H1 (cell line): ENCODE data around the gene CAMTA1. TPM values are rescaled to one million over a fixed set of nuclear protein-coding genes. Genes with fewer than 3 reads are reported as not detected.
A peak's percentile ranks its signal among the peaks of the same experiment; 100 is the strongest.

Experiments
- CTCF ChIA-PET: fragments of 300-600 bp; sonication (Branson Sonifier 250); formaldehyde crosslinking; loops from one replicate; lab custom pipeline; 2021; ENCODE audit not compliant: partially characterized antibody; lab: Charles Lee
- POLR2A ChIA-PET: fragments of 300-600 bp; sonication (Branson Sonifier 250); formaldehyde crosslinking; loops from one replicate; lab custom pipeline; 2021; ENCODE audit warnings: inconsistent platforms; ENCODE audit not compliant: partially characterized antibody; lab: Charles Lee
- DNase-seq, 2 experiments: peaks; one replicate each; pipeline versions ENCODE4 v3.0.0 to v3.0.0-alpha.2; 2010 to 2022; ENCODE audit warnings: low spot score in 2 of 2, low read depth in 1 of 2, mixed read lengths in 1 of 2
- FAIRE-seq: peaks from 2 replicates; lab custom pipeline; 2011; peaks lifted over from hg19 to GRCh38; lab: Jason Lieb, UNC
- H2AFZ ChIP-seq: 2 replicates; pipeline ENCODE4 v1.8.1; 2012; ENCODE audit warnings: low read length, inconsistent platforms
- H2AK5ac ChIP-seq: 2 replicates; pipeline ENCODE4 v1.6.1; 2013; ENCODE audit warnings: low read depth, low read length
- H2BK120ac ChIP-seq: replicated peaks from 2 replicates; pipeline ENCODE3; 2013; ENCODE audit warnings: low read depth, low read length, inconsistent platforms
- H2BK12ac ChIP-seq: 2 replicates; pipeline ENCODE4 v1.6.1; 2013; ENCODE audit warnings: low read depth, low read length
- H2BK15ac ChIP-seq: 2 replicates; pipeline ENCODE4 v1.6.1; 2013; ENCODE audit warnings: low read length
- H2BK20ac ChIP-seq: 2 replicates; pipeline ENCODE4 v1.6.1; 2013; ENCODE audit warnings: low read length
- H2BK5ac ChIP-seq: 2 replicates; pipeline ENCODE4 v1.6.1; 2013; ENCODE audit warnings: low read depth, low read length
- H3K14ac ChIP-seq: 2 replicates; pipeline ENCODE4 v1.6.1; 2013; ENCODE audit warnings: inconsistent platforms; ENCODE audit not compliant: insufficient read length
- H3K18ac ChIP-seq: 2 replicates; pipeline ENCODE4 v1.6.1; 2013; ENCODE audit warnings: low read length; ENCODE audit errors: extremely low read depth
- H3K23ac ChIP-seq: 2 replicates; pipeline ENCODE4 v1.6.1; 2013; ENCODE audit warnings: inconsistent platforms; ENCODE audit not compliant: insufficient read length
- H3K23me2 ChIP-seq: 2 replicates; pipeline ENCODE4 v1.6.1; 2013; ENCODE audit warnings: low read depth, low read length
- H3K27ac ChIP-seq: 2 replicates; pipeline ENCODE4 v1.6.1; 2011; ENCODE audit warnings: low read depth, low read length, inconsistent platforms
- H3K27me3 ChIP-seq, 4 experiments: replicated peaks in 1 of 4; 1 replicate in 1 of 4; 2 replicates in 3 of 4; pipeline versions ENCODE4 v1.6.1 to v1.8.1; 2011 to 2013; ENCODE audit warnings: low read length in 3 of 4, mild to moderate bottlenecking in 3 of 4, inconsistent platforms in 2 of 4, mixed read lengths in 2 of 4, moderate library complexity in 1 of 4; ENCODE audit not compliant: control insufficient read depth in 3 of 4, insufficient read depth in 3 of 4; ENCODE audit errors: extremely low read depth in 1 of 4
- H3K36me3 ChIP-seq, 4 experiments: 2 replicates each; pipeline versions ENCODE4 v1.6.1 to v1.8.1; 2011 to 2013; ENCODE audit warnings: mild to moderate bottlenecking in 4 of 4, low read length in 3 of 4, moderate library complexity in 2 of 4, control low read depth in 1 of 4, inconsistent platforms in 1 of 4; ENCODE audit not compliant: insufficient read depth in 4 of 4, control insufficient read depth in 2 of 4
- H3K4ac ChIP-seq: replicated peaks from 2 replicates; pipeline ENCODE3; 2013; ENCODE audit warnings: low read length, low read depth, mixed read lengths, inconsistent platforms; ENCODE audit not compliant: insufficient read length
- H3K4me1 ChIP-seq, 4 experiments: replicated peaks in 1 of 4; 1 replicate in 1 of 4; 2 replicates in 3 of 4; pipeline versions ENCODE4 v1.6.1 to v1.8.1; 2011 to 2013; ENCODE audit warnings: low read length in 3 of 4, inconsistent platforms in 2 of 4, mixed read lengths in 1 of 4; ENCODE audit not compliant: insufficient read depth in 4 of 4, control insufficient read depth in 3 of 4
- H3K4me2 ChIP-seq, 2 experiments: 2 replicates each; pipeline versions ENCODE4 v1.6.1 to v1.8.1; 2011 to 2013; ENCODE audit warnings: low read depth in 2 of 2, low read length in 2 of 2, control low read depth in 1 of 2, inconsistent platforms in 1 of 2, mild to moderate bottlenecking in 1 of 2; ENCODE audit not compliant: insufficient read depth in 1 of 2
- H3K4me3 ChIP-seq, 4 experiments: fragments of 200-600, 300-600 bp in 1 of 4; sonication (generic), shearing (Covaris generic), sonication (Bioruptor Twin) in 1 of 4; 2 replicates each; pipeline versions ENCODE4 v1.5.1 to v1.8.1; 2011 to 2016; ENCODE audit warnings: low read length in 4 of 4, low read depth in 3 of 4, control low read depth in 2 of 4, inconsistent platforms in 2 of 4, mild to moderate bottlenecking in 2 of 4, mixed read lengths in 1 of 4, moderate library complexity in 1 of 4; ENCODE audit not compliant: insufficient read depth in 2 of 4; ENCODE audit errors: extremely low read depth in 1 of 4
- H3K56ac ChIP-seq: replicated peaks from 2 replicates; pipeline ENCODE3; 2013; ENCODE audit warnings: low read depth, mild to moderate bottlenecking, mixed read lengths, low read length, inconsistent platforms; ENCODE audit not compliant: insufficient read length
- H3K79me1 ChIP-seq: 2 replicates; pipeline ENCODE4 v1.6.1; 2013; ENCODE audit warnings: low read depth, low read length, control low read depth
- H3K79me2 ChIP-seq, 2 experiments: 2 replicates each; pipeline versions ENCODE4 v1.6.1 to v1.8.1; 2012 to 2013; ENCODE audit warnings: low read length in 2 of 2, mild to moderate bottlenecking in 2 of 2, inconsistent platforms in 1 of 2; ENCODE audit not compliant: insufficient read depth in 2 of 2, control insufficient read depth in 1 of 2
- H3K9ac ChIP-seq, 4 experiments: replicated peaks in 1 of 4; 1 replicate in 1 of 4; 2 replicates in 3 of 4; pipeline versions ENCODE4 v1.6.1 to v1.8.1; 2011 to 2013; ENCODE audit warnings: low read depth in 3 of 4, low read length in 3 of 4, control low read depth in 2 of 4, mild to moderate bottlenecking in 2 of 4, moderate library complexity in 2 of 4, inconsistent platforms in 1 of 4; ENCODE audit errors: extremely low read depth in 1 of 4
- H3K9me3 ChIP-seq, 2 experiments: 2 replicates each; pipeline versions ENCODE4 v1.6.1 to v1.8.1; 2012 to 2013; ENCODE audit warnings: mild to moderate bottlenecking in 2 of 2, moderate library complexity in 2 of 2, control low read depth in 1 of 2, inconsistent platforms in 1 of 2, low read depth in 1 of 2, low read length in 1 of 2, mixed read lengths in 1 of 2; ENCODE audit not compliant: insufficient read depth in 2 of 2
- H4K20me1 ChIP-seq, 2 experiments: replicated peaks in 1 of 2; 2 replicates each; pipeline versions ENCODE3 to v1.8.1; 2011 to 2013; ENCODE audit warnings: inconsistent platforms in 2 of 2, low read length in 2 of 2, mild to moderate bottlenecking in 1 of 2; ENCODE audit not compliant: insufficient read depth in 2 of 2, control insufficient read depth in 1 of 2
- H4K5ac ChIP-seq: 2 replicates; pipeline ENCODE4 v1.6.1; 2013; ENCODE audit warnings: low read length, low read depth, mixed read lengths, inconsistent platforms; ENCODE audit not compliant: insufficient read length
- H4K8ac ChIP-seq: 2 replicates; pipeline ENCODE4 v1.8.0; 2013; ENCODE audit warnings: mild to moderate bottlenecking, moderate library complexity, low read length, inconsistent platforms; ENCODE audit not compliant: insufficient read depth; ENCODE audit errors: extremely low read depth
- H4K91ac ChIP-seq: replicated peaks from 2 replicates; pipeline ENCODE3; 2013; ENCODE audit warnings: low read length, mixed read lengths, inconsistent platforms; ENCODE audit not compliant: insufficient read length
- ATF2 ChIP-seq: IDR thresholded peaks from 2 replicates; pipeline ENCODE4 v1.6.1; 2012; ENCODE audit warnings: low read length, inconsistent platforms
- ATF3 ChIP-seq: IDR thresholded peaks from 2 replicates; pipeline ENCODE4 v1.6.1; 2011; ENCODE audit warnings: low read depth, mild to moderate bottlenecking, low read length; ENCODE audit not compliant: insufficient read depth
- BACH1 ChIP-seq: IDR thresholded peaks from 2 replicates; pipeline ENCODE4 v1.6.1; 2012; ENCODE audit warnings: low read length, improper control_type of control experiment
- BCL11A ChIP-seq, 2 experiments: IDR thresholded peaks; one replicate each; pipeline ENCODE4 v1.6.1; 2011; ENCODE audit warnings: low read depth in 2 of 2, low read length in 2 of 2, mild to moderate bottlenecking in 2 of 2
- CTCF ChIP-seq, 3 experiments: IDR thresholded peaks; 1 replicate in 2 of 3; 2 replicates in 1 of 3; pipeline versions ENCODE4 v1.5.1 to v1.6.1; 2011; ENCODE audit warnings: low read length in 3 of 3, mild to moderate bottlenecking in 3 of 3, inconsistent platforms in 2 of 3, low read depth in 1 of 3, moderate library complexity in 1 of 3; ENCODE audit not compliant: insufficient read depth in 1 of 3; ENCODE audit errors: control extremely low read depth in 1 of 3
- POLR2AphosphoS5 ChIP-seq: IDR thresholded peaks from 2 replicates; pipeline ENCODE4 v1.6.1; 2011; ENCODE audit warnings: low read depth, low read length
- TAF7 ChIP-seq: optimal IDR thresholded peaks from 2 replicates; pipeline ENCODE3; 2011; ENCODE audit warnings: low read depth, mild to moderate bottlenecking, inconsistent platforms, low read length, moderate library complexity, borderline replicate concordance
- WGBS, 2 experiments: shearing (Covaris generic) in 1 of 2; methylation state at CpG; one replicate each; pipeline versions ENCODE4 v1.1.6 to v1.1.7; 2013 to 2015; ENCODE audit warnings: low lambda C conversion rate in 2 of 2, mixed read lengths in 2 of 2, inconsistent platforms in 1 of 2, low coverage in 1 of 2, missing lambda C conversion rate in 1 of 2; ENCODE audit not compliant: insufficient replicate concordance in 2 of 2, insufficient coverage in 1 of 2, insufficient read length in 1 of 2; ENCODE audit errors: extremely low coverage in 1 of 2, missing lambda C conversion rate in 1 of 2; 5-methylcytosine and 5-hydroxymethylcytosine counted together
- polyA plus RNA-seq, 7 experiments: library from polyadenylated mRNA; depleted of rRNA in 3 of 7; stranded (reverse) in 5 of 7; unstranded in 2 of 7; fragments of >200 nt in 5 of 7; fragments of 200-250 nt in 2 of 7; gene quantifications; 1 replicate in 5 of 7; 2 replicates in 1 of 7; 4 replicates in 1 of 7; pipeline versions ENCODE4 v1.2.1 to v1.2.3, GENCODE V29; 2011 to 2013; ENCODE audit warnings: missing spikeins in 2 of 7, mixed read lengths in 2 of 7
- total RNA-seq: library from RNA; stranded (reverse); fragmentation: NEBNext Ultra II Directional; extraction: Animal tissue kit (Norgen Biotek cat#: 25700); gene quantifications from 2 replicates; pipeline ENCODE4 v1.2.1, GENCODE V29; 2021

The CAMTA1 gene
- total and polyA plus RNA-seq, 2 of the 8 experiments (the other 6 are each of a cell fraction or from before 2014, with no cell fraction given), result 65.0 to 119 TPM

GRCh38 chr1:7389906-7390603, 604.8 kb downstream of the CAMTA1 start:
- Histone ChIP-seq H3K4me2 (no peak overlapping the region), H3K79me2 (no peaks in the 10 kb centered on the region), H4K5ac (no peak overlapping the region), H2BK120ac (no peak overlapping the region), H2BK20ac (no peak overlapping the region; the same call in 1 of the 2 replicates), H3K4me3 (no peak overlapping the region), H3K79me1 (no peaks in the 10 kb centered on the region), H2AFZ (peak overlapping the region; percentile 32; the same call in 1 of the 2 replicates), H4K8ac (no peak overlapping the region; the same call in 1 of the 2 replicates), H3K9me3 (no peaks in the 10 kb centered on the region), H3K18ac (no peak overlapping the region), H2BK5ac (no peak overlapping the region), H3K4ac (no peak overlapping the region), H3K27me3 (no peaks in the 10 kb centered on the region), H3K23ac (no peak overlapping the region), H3K56ac (no peak overlapping the region), H3K23me2 (no peaks in the 10 kb centered on the region), H3K14ac (no peak overlapping the region), H3K4me1 (peaks cover 0 to 6% (median 2%) of the 10 kb centered on the region in 4 experiments; a peak in 3 of 7 replicates), H3K9ac (no peak overlapping the region), H4K91ac (no peak overlapping the region), H2AK5ac (no peak overlapping the region), H2BK12ac (peak overlapping the region; percentile 23; the same call in 1 of the 2 replicates), H2BK15ac (no peak overlapping the region), H3K36me3 (no peaks in the 10 kb centered on the region), H3K27ac (no peak overlapping the region), H4K20me1 (no peaks in the 10 kb centered on the region)
- 95% methylated on average over 15 of the region's 15 CpGs; no CpG with 5 or more reads in 1 of the 2 experiments for WGBS, 2 experiments
- CTCF ChIA-PET, result interaction anchor here (0.9 kb wide), 1 partner anchor 37 kb away, joined by 3 read pairs; no protein-coding TSS in a partner anchor
- FAIRE-seq, result no peak
- POLR2A ChIA-PET, result no interaction called here
- DNase-seq, result peak in 1 of 2 experiments; percentile 36
- TF ChIP-seq TAF7, result no peak
- no peak for TF ChIP-seq BCL11A (IDR thresholded peaks at IDR 0.05; ENCODE audit: low read depth in 2 of 2, low read length in 2 of 2)
- no peak for TF ChIP-seq ATF2
- TF ChIP-seq BACH1, result no peak
- TF ChIP-seq POLR2AphosphoS5, result no peak
- TF ChIP-seq CTCF (IDR thresholded peaks at IDR 0.05; ENCODE audit: control extremely low read depth in 1 of 3, insufficient read depth in 1 of 3, low read depth in 1 of 3, low read length in 3 of 3), result no peak
- TF ChIP-seq ATF3, result no peak
